ENCODE measurements around the gene DNASE2.
"Not testable (repeated sequence)": the region's sequence is repeated elsewhere in the genome, so short reads cannot be mapped to it uniquely, and the experiment has no call there.

The DNASE2 gene

GRCh38 chr19:12858041-12858928 lies 23.0 kb downstream of the DNASE2 start:
- no peak for DNase-seq (ENCODE audit: low read depth, low spot score)
- POLR2A ChIA-PET: no interaction called here

GRCh38 chr19:12856653-12857052 lies 24.6 kb downstream of the DNASE2 start:
- CTCF ChIA-PET: interaction anchor here (3.8 kb wide), 1 partner anchor 9 kb away, joined by 24 read pairs; no protein-coding TSS in a partner anchor
- DNase-seq (ENCODE audit: low read depth, low spot score): no peak
- TF ChIP-seq CTCF (IDR thresholded peaks at IDR 0.05; ENCODE audit: insufficient read depth, low read length, missing control alignments): no peak
- no peak overlapping the region for H3K4me3 ChIP-seq (ENCODE audit: low read depth, low read length)
- POLR2A ChIA-PET: no interaction called here

More at GRCh38 chr19:12858041-12858928, 23.0 kb downstream of the DNASE2 start:
- no peak for TF ChIP-seq CTCF (IDR thresholded peaks at IDR 0.05; ENCODE audit: insufficient read depth, low read length, missing control alignments)
- H3K4me3 ChIP-seq (ENCODE audit: low read depth, low read length): no peak overlapping the region
- CTCF ChIA-PET: interaction anchor here (0.8 to 3.8 kb wide), 3 partner anchors 10 to 98 kb away, joined by 3 to 24 read pairs (median 3); no protein-coding TSS in a partner anchor

GRCh38 chr19:12847159-12848139 lies 33.8 kb downstream of the DNASE2 start:
- DNase-seq (ENCODE audit: low read depth, low spot score): peak; percentile 5
- POLR2A ChIA-PET: interaction anchor here (0.5 to 1.3 kb wide), 4 partner anchors 41 to 150 kb away, joined by 3 to 4 read pairs (median 3); partner anchors contain the start of genes FBXW9, JUNB and RNASEH2A
- CTCF ChIA-PET: interaction anchor here (0.6 to 10.5 kb wide), 62 partner anchors 9 to 756 kb away, joined by 3 to 425 read pairs (median 5); partner anchors contain the start of genes CALR, DHPS, DNASE2 and FBXW9
- peak overlapping the region; percentile 42 for H3K4me3 ChIP-seq (ENCODE audit: low read depth, low read length)
- TF ChIP-seq CTCF (IDR thresholded peaks at IDR 0.05; ENCODE audit: insufficient read depth, low read length, missing control alignments): peak; percentile 98

GRCh38 chr19:12846613-12847012 lies 34.6 kb downstream of the DNASE2 start:
- CTCF ChIA-PET: interaction anchor here (0.7 to 10.5 kb wide), 32 partner anchors 8 to 283 kb away, joined by 3 to 425 read pairs (median 13); partner anchors contain the start of genes CALR, DNASE2, FBXW9 and GCDH
- not testable (repeated sequence) for H3K4me3 ChIP-seq (ENCODE audit: low read depth, low read length); DNase-seq (ENCODE audit: low read depth, low spot score)
- POLR2A ChIA-PET: interaction anchor here (0.5 to 1.3 kb wide), 2 partner anchors 40 to 86 kb away, joined by 3 read pairs; partner anchors contain the start of gene RNASEH2A

GRCh38 chr19:12843999-12844732 lies 37.1 kb downstream of the DNASE2 start:
- CTCF ChIA-PET: interaction anchor here (1.3 to 10.5 kb wide), 5 partner anchors 16 to 130 kb away, joined by 3 to 425 read pairs (median 4); no protein-coding TSS in a partner anchor
- POLR2A ChIA-PET: no interaction called here
- no peak for TF ChIP-seq CTCF (IDR thresholded peaks at IDR 0.05; ENCODE audit: insufficient read depth, low read length, missing control alignments)
- DNase-seq (ENCODE audit: low read depth, low spot score): no peak
- H3K4me3 ChIP-seq (ENCODE audit: low read depth, low read length): no peak overlapping the region

- CTCF ChIA-PET: interaction anchor here (1.5 to 10.5 kb wide), 2 partner anchors 15 to 81 kb away, joined by 3 to 425 read pairs; no protein-coding TSS in a partner anchor
- POLR2A ChIA-PET: no interaction called here
- no peak for DNase-seq (ENCODE audit: low read depth, low spot score)
- no peak for TF ChIP-seq CTCF (IDR thresholded peaks at IDR 0.05; ENCODE audit: insufficient read depth, low read length, missing control alignments)
- H3K4me3 ChIP-seq (ENCODE audit: low read depth, low read length): no peak overlapping the region
These were observed 37.9 kb downstream of the DNASE2 start for GRCh38 chr19:12843328-12843727.
